ENCODE results near the gene INSM2. TPM values are rescaled to one million over a fixed set of nuclear protein-coding genes. Genes with fewer than 3 reads are reported as not detected.

Gene INSM2
- total and polyA plus RNA-seq, 2 of the 4 experiments (the other 2 are of a cell fraction) = not detected

DNA sequence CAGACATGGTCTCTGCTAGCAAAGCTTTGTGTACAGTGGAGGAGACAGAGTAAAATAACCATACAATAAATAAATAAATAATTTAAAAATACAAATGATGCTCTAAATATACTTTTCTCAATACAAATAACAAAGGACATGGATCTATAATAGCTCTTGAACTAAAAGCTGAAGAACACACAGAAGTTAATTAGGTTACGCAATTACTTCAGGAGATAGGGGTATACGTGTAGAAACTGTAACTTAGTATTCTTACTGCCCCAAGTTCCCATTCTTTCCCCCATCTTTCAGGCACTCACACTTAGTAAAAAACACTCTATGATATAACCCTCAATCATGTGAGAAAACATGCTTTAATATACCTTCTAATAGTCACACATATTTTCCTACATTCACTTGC is 44.2 kb downstream of the INSM2 start:
- no peak for DNase-seq
- no peak for TF ChIP-seq POLR2A (IDR thresholded peaks at IDR 0.05; ENCODE audit: low read depth, low read length)
- TF ChIP-seq, protein P1, sequence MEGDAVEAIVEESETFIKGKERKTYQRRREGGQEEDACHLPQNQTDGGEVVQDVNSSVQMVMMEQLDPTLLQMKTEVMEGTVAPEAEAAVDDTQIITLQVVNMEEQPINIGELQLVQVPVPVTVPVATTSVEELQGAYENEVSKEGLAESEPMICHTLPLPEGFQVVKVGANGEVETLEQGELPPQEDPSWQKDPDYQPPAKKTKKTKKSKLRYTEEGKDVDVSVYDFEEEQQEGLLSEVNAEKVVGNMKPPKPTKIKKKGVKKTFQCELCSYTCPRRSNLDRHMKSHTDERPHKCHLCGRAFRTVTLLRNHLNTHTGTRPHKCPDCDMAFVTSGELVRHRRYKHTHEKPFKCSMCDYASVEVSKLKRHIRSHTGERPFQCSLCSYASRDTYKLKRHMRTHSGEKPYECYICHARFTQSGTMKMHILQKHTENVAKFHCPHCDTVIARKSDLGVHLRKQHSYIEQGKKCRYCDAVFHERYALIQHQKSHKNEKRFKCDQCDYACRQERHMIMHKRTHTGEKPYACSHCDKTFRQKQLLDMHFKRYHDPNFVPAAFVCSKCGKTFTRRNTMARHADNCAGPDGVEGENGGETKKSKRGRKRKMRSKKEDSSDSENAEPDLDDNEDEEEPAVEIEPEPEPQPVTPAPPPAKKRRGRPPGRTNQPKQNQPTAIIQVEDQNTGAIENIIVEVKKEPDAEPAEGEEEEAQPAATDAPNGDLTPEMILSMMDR (conservative IDR thresholded peaks at IDR 0.05; ENCODE audit: low read depth, low read length) = no peak
- TF ChIP-seq RCOR1 (IDR thresholded peaks at IDR 0.05; ENCODE audit: insufficient replicate concordance, low read length) = no peak
- TF ChIP-seq CEBPB (IDR thresholded peaks at IDR 0.05; ENCODE audit: low read depth, low read length) = peak; percentile 81
- no peak for TF ChIP-seq MXI1 (IDR thresholded peaks at IDR 0.05; ENCODE audit: borderline replicate concordance, low read depth, low read length)
- Histone ChIP-seq H2AK9ac (replicated peaks; ENCODE audit: low read depth, low read length, poor library complexity) (no peak overlapping the region), H3K18ac (ENCODE audit: low read depth, low read length) (no peak overlapping the region), H3K79me1 (ENCODE audit: low read depth in 1 of 2, low read length in 2 of 2) (no peaks in the 10 kb centered on the region), H3K4me3 (ENCODE audit: insufficient read depth, low read depth, low read length) (no peak overlapping the region), H2BK120ac (ENCODE audit: low read depth, low read length) (no peak overlapping the region), H3K27me3 (ENCODE audit: control insufficient read depth, insufficient read depth, low read length) (no peaks in the 10 kb centered on the region), H3K14ac (replicated peaks; ENCODE audit: low read depth, low read length) (no peak overlapping the region), H3K23ac (ENCODE audit: low read depth, low read length) (no peak overlapping the region), H2BK20ac (ENCODE audit: low read depth, low read length) (no peak overlapping the region), H4K5ac (ENCODE audit: low read depth, low read length) (no peak overlapping the region), H3K9me3 (ENCODE audit: control insufficient read depth, insufficient read depth, low read length) (no peaks in the 10 kb centered on the region), H4K20me1 (ENCODE audit: insufficient read depth, low read length) (no peaks in the 10 kb centered on the region), H2AK5ac (ENCODE audit: low read depth, low read length) (no peak overlapping the region), H3K9ac (ENCODE audit: low read depth, low read length) (no peak overlapping the region), H2AFZ (replicated peaks; ENCODE audit: low read length, poor library complexity) (no peak overlapping the region), H2BK15ac (ENCODE audit: low read depth, low read length) (no peak overlapping the region), H2BK5ac (ENCODE audit: low read depth, low read length, poor library complexity, severe bottlenecking) (no peak overlapping the region), H3K27ac (ENCODE audit: insufficient read depth, low read length) (no peak overlapping the region), H3K4me2 (ENCODE audit: low read depth, low read length) (no peak overlapping the region), H3K9me1 (ENCODE audit: insufficient read depth, low read length) (no peaks in the 10 kb centered on the region), H3K36me3 (ENCODE audit: control insufficient read depth, insufficient read depth, low read length) (no peaks in the 10 kb centered on the region), H4K8ac (ENCODE audit: low read depth in 2 of 2, low read length in 2 of 2) (no peak overlapping the region), H4K91ac (ENCODE audit: insufficient read depth, low read depth, low read length) (no peak overlapping the region), H3K56ac (ENCODE audit: extremely low read depth, insufficient read depth, low read length) (no peak overlapping the region; the same call in 1 of the 2 replicates), H3K4me1 (ENCODE audit: control insufficient read depth, insufficient read depth, low read length) (no peaks in the 10 kb centered on the region), H3K4ac (ENCODE audit: low read depth, low read length) (no peak overlapping the region)
- WGBS, 2 experiments (ENCODE audit: extremely low coverage in 2 of 2, insufficient read length in 1 of 2) = no CpG with 5 or more reads among the region's 2 CpGs
- ATAC-seq (ENCODE audit: low read depth) = no peak
- in situ Hi-C loops (cut with MboI; ENCODE audit: low sequenced_read_pairs) (no loop called here), intact Hi-C loops (cut with micrococcal nuclease) (no loop called here), dilution Hi-C loops (cut with HindIII; ENCODE audit: low sequenced_read_pairs, unreplicated experiment) (no loop called here)
- ChIA-PET POLR2A (ENCODE audit: unreplicated experiment) (no interaction called here), CTCF (interaction anchor here (0.6 kb wide), 1 partner anchor 236 kb away, joined by 3 read pairs; no protein-coding TSS in a partner anchor)
- BruUV-seq (replicated peaks) = no TSS peak
